ENCODE data around the gene BCOR.

Gene BCOR

GRCh38 chrX:40079572-40079971 lies 18.2 kb downstream of the BCOR start:
- Histone ChIP-seq H3K4me3 (ENCODE audit: low read depth in 1 of 2, low read length in 2 of 2) (no peak overlapping the region), H3K4me1 (ENCODE audit: insufficient read depth, low read length) (peaks cover 43% of the 10 kb centered on the region), H3K27me3 (ENCODE audit: control insufficient read depth in 1 of 2, insufficient read depth in 2 of 2, low read length in 2 of 2) (peaks cover 0 to 13% of the 10 kb centered on the region in 2 donors), H3K9me3 (ENCODE audit: low read length) (no peaks in the 10 kb centered on the region), H3K36me3 (ENCODE audit: insufficient read depth, low read length) (peaks cover 6% of the 10 kb centered on the region), H3K9ac (ENCODE audit: low read length) (no peak overlapping the region), H3K27ac (ENCODE audit: low read depth, low read length) (no peak overlapping the region)

GRCh38 chrX:40078489-40079227 lies 19.1 kb downstream of the BCOR start:
- no peaks in the 10 kb centered on the region for H3K9me3 ChIP-seq (ENCODE audit: low read length)
- H3K4me3 ChIP-seq (ENCODE audit: low read depth in 1 of 2, low read length in 2 of 2): no peak overlapping the region
- H3K36me3 ChIP-seq (ENCODE audit: insufficient read depth, low read length): peaks cover 16% of the 10 kb centered on the region
- no peak overlapping the region for H3K9ac ChIP-seq (ENCODE audit: low read length)
- peaks cover 36% of the 10 kb centered on the region for H3K4me1 ChIP-seq (ENCODE audit: insufficient read depth, low read length)
- no peak overlapping the region for H3K27ac ChIP-seq (ENCODE audit: low read depth, low read length)
- peaks cover 0 to 8% of the 10 kb centered on the region in 2 donors for H3K27me3 ChIP-seq (ENCODE audit: control insufficient read depth in 1 of 2, insufficient read depth in 2 of 2, low read length in 2 of 2)

GRCh38 chrX:40077906-40078305 lies 19.9 kb downstream of the BCOR start:
- no peak overlapping the region for H3K4me3 ChIP-seq (ENCODE audit: low read depth in 1 of 2, low read length in 2 of 2)
- no peaks in the 10 kb centered on the region for H3K9me3 ChIP-seq (ENCODE audit: low read length)
- H3K9ac ChIP-seq (ENCODE audit: low read length): no peak overlapping the region
- H3K27me3 ChIP-seq (ENCODE audit: control insufficient read depth in 1 of 2, insufficient read depth in 2 of 2, low read length in 2 of 2): peaks cover 0 to under 1% of the 10 kb centered on the region in 2 donors
- peaks cover 34% of the 10 kb centered on the region for H3K4me1 ChIP-seq (ENCODE audit: insufficient read depth, low read length)
- peaks cover 23% of the 10 kb centered on the region for H3K36me3 ChIP-seq (ENCODE audit: insufficient read depth, low read length)
- H3K27ac ChIP-seq (ENCODE audit: low read depth, low read length): no peak overlapping the region

GRCh38 chrX:40076750-40077575 lies 20.8 kb downstream of the BCOR start:
- Histone ChIP-seq H3K27ac (ENCODE audit: low read depth, low read length) (no peak overlapping the region), H3K27me3 (ENCODE audit: control insufficient read depth in 1 of 2, insufficient read depth in 2 of 2, low read length in 2 of 2) (no peaks in the 10 kb centered on the region), H3K36me3 (ENCODE audit: insufficient read depth, low read length) (peaks cover 25% of the 10 kb centered on the region), H3K4me1 (ENCODE audit: insufficient read depth, low read length) (peaks cover 25% of the 10 kb centered on the region), H3K4me3 (ENCODE audit: low read depth in 1 of 2, low read length in 2 of 2) (no peak overlapping the region), H3K9me3 (ENCODE audit: low read length) (no peaks in the 10 kb centered on the region), H3K9ac (ENCODE audit: low read length) (no peak overlapping the region)

- no peaks in the 10 kb centered on the region for H3K9me3 ChIP-seq (ENCODE audit: low read length)
- H3K4me3 ChIP-seq (ENCODE audit: low read depth in 1 of 2, low read length in 2 of 2): no peak overlapping the region
- H3K9ac ChIP-seq (ENCODE audit: low read length): no peak overlapping the region
- no peak overlapping the region for H3K27ac ChIP-seq (ENCODE audit: low read depth, low read length)
- H3K4me1 ChIP-seq (ENCODE audit: insufficient read depth, low read length): peaks cover 14% of the 10 kb centered on the region
- peaks cover 31% of the 10 kb centered on the region for H3K36me3 ChIP-seq (ENCODE audit: insufficient read depth, low read length)
- H3K27me3 ChIP-seq (ENCODE audit: control insufficient read depth in 1 of 2, insufficient read depth in 2 of 2, low read length in 2 of 2): peaks cover 0 to 4% of the 10 kb centered on the region in 2 donors
Measured at GRCh38 chrX:40074959-40075332, 22.8 kb downstream of the BCOR start.

- Histone ChIP-seq H3K9me3 (ENCODE audit: low read length) (no peaks in the 10 kb centered on the region), H3K4me3 (ENCODE audit: low read depth in 1 of 2, low read length in 2 of 2) (no peak overlapping the region), H3K4me1 (ENCODE audit: insufficient read depth, low read length) (peaks cover 11% of the 10 kb centered on the region), H3K27me3 (ENCODE audit: control insufficient read depth in 1 of 2, insufficient read depth in 2 of 2, low read length in 2 of 2) (peaks cover 0 to 4% of the 10 kb centered on the region in 2 donors), H3K36me3 (ENCODE audit: insufficient read depth, low read length) (peaks cover 31% of the 10 kb centered on the region), H3K9ac (ENCODE audit: low read length) (no peak overlapping the region), H3K27ac (ENCODE audit: low read depth, low read length) (no peak overlapping the region)
Measured at GRCh38 chrX:40074080-40074958, 23.4 kb downstream of the BCOR start.

- H3K36me3 ChIP-seq (ENCODE audit: insufficient read depth, low read length): peaks cover 31% of the 10 kb centered on the region
- H3K4me3 ChIP-seq (ENCODE audit: low read depth in 1 of 2, low read length in 2 of 2): no peak overlapping the region
- H3K9me3 ChIP-seq (ENCODE audit: low read length): no peaks in the 10 kb centered on the region
- H3K9ac ChIP-seq (ENCODE audit: low read length): no peak overlapping the region
- H3K27me3 ChIP-seq (ENCODE audit: control insufficient read depth in 1 of 2, insufficient read depth in 2 of 2, low read length in 2 of 2): peaks cover 0 to 4% of the 10 kb centered on the region in 2 donors
- H3K4me1 ChIP-seq (ENCODE audit: insufficient read depth, low read length): peaks cover 9% of the 10 kb centered on the region
- no peak overlapping the region for H3K27ac ChIP-seq (ENCODE audit: low read depth, low read length)
Measured at GRCh38 chrX:40073439-40074054, 24.2 kb downstream of the BCOR start.

GRCh38 chrX:40072246-40072645 lies 25.5 kb downstream of the BCOR start:
- Histone ChIP-seq H3K27ac (ENCODE audit: low read depth, low read length) (no peak overlapping the region), H3K9me3 (ENCODE audit: low read length) (no peaks in the 10 kb centered on the region), H3K4me3 (ENCODE audit: low read depth in 1 of 2, low read length in 2 of 2) (no peak overlapping the region), H3K9ac (ENCODE audit: low read length) (no peak overlapping the region), H3K36me3 (ENCODE audit: insufficient read depth, low read length) (peaks cover 31% of the 10 kb centered on the region), H3K27me3 (ENCODE audit: control insufficient read depth in 1 of 2, insufficient read depth in 2 of 2, low read length in 2 of 2) (peaks cover 0 to 4% of the 10 kb centered on the region in 2 donors), H3K4me1 (ENCODE audit: insufficient read depth, low read length) (peaks cover 9% of the 10 kb centered on the region)

GRCh38 chrX:40068048-40068447 lies 29.7 kb downstream of the BCOR start:
- Histone ChIP-seq H3K27me3 (ENCODE audit: control insufficient read depth in 1 of 2, insufficient read depth in 2 of 2, low read length in 2 of 2) (peaks cover 0 to 10% of the 10 kb centered on the region in 2 donors), H3K4me1 (ENCODE audit: insufficient read depth, low read length) (peaks cover 4% of the 10 kb centered on the region), H3K9ac (ENCODE audit: low read length) (no peak overlapping the region), H3K4me3 (ENCODE audit: low read depth in 1 of 2, low read length in 2 of 2) (no peak overlapping the region), H3K36me3 (ENCODE audit: insufficient read depth, low read length) (peaks cover 22% of the 10 kb centered on the region), H3K9me3 (ENCODE audit: low read length) (no peaks in the 10 kb centered on the region), H3K27ac (ENCODE audit: low read depth, low read length) (no peak overlapping the region)

GRCh38 chrX:40066700-40067099 lies 31.1 kb downstream of the BCOR start:
- Histone ChIP-seq H3K27ac (ENCODE audit: low read depth, low read length) (no peak overlapping the region), H3K27me3 (ENCODE audit: control insufficient read depth in 1 of 2, insufficient read depth in 2 of 2, low read length in 2 of 2) (peaks cover 0 to 10% of the 10 kb centered on the region in 2 donors), H3K9ac (ENCODE audit: low read length) (no peak overlapping the region), H3K4me1 (ENCODE audit: insufficient read depth, low read length) (peaks cover 5% of the 10 kb centered on the region), H3K4me3 (ENCODE audit: low read depth in 1 of 2, low read length in 2 of 2) (no peak overlapping the region), H3K9me3 (ENCODE audit: low read length) (no peaks in the 10 kb centered on the region), H3K36me3 (ENCODE audit: insufficient read depth, low read length) (peaks cover 18% of the 10 kb centered on the region)

Data from muscle layer of colon (tissue), 2 donors.